Sigmoid colon (tissue), 4 donors: ENCODE measurements around the gene GOLGA8N.
"Not testable (repeated sequence)": the region's sequence is repeated elsewhere in the genome, so short reads cannot be mapped to it uniquely, and the experiment has no call there.

Experiments used
- EP300 ChIP-seq, 4 donors: sonication (generic); formaldehyde crosslinking; IDR thresholded peaks; one replicate each; pipeline ENCODE4 v1.6.1; 2017; ENCODE audit warnings: antibody characterized with exemption in 4 of 4
- POLR2A ChIP-seq, 2 donors: fragments of 450-650 bp; IDR thresholded peaks; one replicate each; pipeline ENCODE4 v1.6.1; 2016; ENCODE audit warnings: antibody characterized with exemption in 2 of 2, mild to moderate bottlenecking in 2 of 2, moderate library complexity in 2 of 2
- POLR2AphosphoS5 ChIP-seq, 4 donors: sonication (generic); formaldehyde crosslinking; IDR thresholded peaks; one replicate each; pipeline ENCODE4 v1.6.1; 2017; ENCODE audit warnings: antibody characterized with exemption in 4 of 4

DNA sequence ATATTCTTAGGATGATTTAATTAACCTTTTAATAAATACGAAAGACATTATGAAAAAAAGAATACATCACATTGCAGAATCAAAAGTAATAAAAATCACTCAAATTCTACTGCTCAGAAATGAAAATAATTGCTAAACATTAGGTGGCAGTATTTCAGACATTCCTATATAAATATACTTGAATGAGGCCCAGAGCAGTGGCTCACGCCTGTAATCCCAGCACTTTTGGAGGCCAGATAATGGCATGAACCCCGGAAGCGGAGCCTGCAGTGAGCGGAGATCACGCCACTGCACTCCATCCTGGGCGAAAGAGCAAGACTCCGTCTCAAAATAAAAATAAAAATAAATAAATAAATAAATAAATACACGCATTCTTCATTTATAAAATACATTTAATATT lies 48.1 kb upstream of the GOLGA8N start:
- not testable (repeated sequence) for TF ChIP-seq POLR2A, EP300, POLR2AphosphoS5 (IDR thresholded peaks at IDR 0.05)
